H9 (cell line): Measurements from ENCODE around the gene SLC35A3. TPM values are rescaled to one million over a fixed set of nuclear protein-coding genes. Genes with fewer than 3 reads are reported as not detected.

ENCODE experiments used
- DNase-seq: peaks from one replicate; pipeline ENCODE4 v3.0.0-alpha.2; 2017
- H2AFZ ChIP-seq: one replicate; pipeline ENCODE4 v1.6.1; 2013; ENCODE audit warnings: mild to moderate bottlenecking, low read length, control low read depth, moderate library complexity
- H2AK5ac ChIP-seq: 2 replicates; pipeline ENCODE4 v1.6.1; 2013; ENCODE audit warnings: low read length, control low read depth, mixed read lengths; ENCODE audit not compliant: insufficient read length
- H2BK120ac ChIP-seq: one replicate; pipeline ENCODE4 v1.6.1; 2013; ENCODE audit warnings: low read depth, mild to moderate bottlenecking, low read length, control low read depth, inconsistent platforms; ENCODE audit not compliant: poor library complexity, severe bottlenecking
- H2BK12ac ChIP-seq: 2 replicates; pipeline ENCODE4 v1.6.1; 2013; ENCODE audit warnings: low read length, control low read depth, mixed read lengths, low read depth; ENCODE audit not compliant: insufficient read length
- H2BK15ac ChIP-seq: 2 replicates; pipeline ENCODE4 v1.6.1; 2013; ENCODE audit warnings: low read depth, low read length, control low read depth
- H2BK20ac ChIP-seq: one replicate; pipeline ENCODE4 v1.6.1; 2013; ENCODE audit warnings: low read depth, mild to moderate bottlenecking, low read length, control low read depth, inconsistent platforms; ENCODE audit not compliant: poor library complexity, severe bottlenecking
- H2BK5ac ChIP-seq: 2 replicates; pipeline ENCODE4 v1.6.1; 2013; ENCODE audit warnings: low read length, control low read depth, mixed read lengths; ENCODE audit not compliant: insufficient read length
- H3K14ac ChIP-seq: 2 replicates; pipeline ENCODE4 v1.6.1; 2013; ENCODE audit warnings: low read length, control low read depth; ENCODE audit not compliant: insufficient read depth
- H3K18ac ChIP-seq: 2 replicates; pipeline ENCODE4 v1.6.1; 2013; ENCODE audit warnings: low read depth, mild to moderate bottlenecking, mixed read lengths, low read length, control low read depth; ENCODE audit not compliant: insufficient read length
- H3K23ac ChIP-seq: 2 replicates; pipeline ENCODE4 v1.6.1; 2013; ENCODE audit warnings: low read length, control low read depth, mixed read lengths, low read depth; ENCODE audit not compliant: insufficient read length
- H3K23me2 ChIP-seq: 2 replicates; pipeline ENCODE4 v1.6.1; 2013; ENCODE audit warnings: low read depth, mild to moderate bottlenecking, mixed read lengths, low read length, control low read depth; ENCODE audit not compliant: insufficient read length, poor library complexity, severe bottlenecking
- H3K27ac ChIP-seq: 2 replicates; pipeline ENCODE4 v1.5.1; 2013; ENCODE audit warnings: low read length, control low read depth, mixed read lengths, low read depth; ENCODE audit not compliant: insufficient read length
- H3K27me3 ChIP-seq: 2 replicates; pipeline ENCODE4 v1.6.1; 2013; ENCODE audit warnings: low read length, control low read depth, inconsistent platforms; ENCODE audit not compliant: insufficient read depth
- H3K4ac ChIP-seq: 2 replicates; pipeline ENCODE4 v1.6.1; 2013; ENCODE audit warnings: low read depth, mild to moderate bottlenecking, control low read depth, inconsistent platforms, low read length, moderate library complexity
- H3K4me1 ChIP-seq: 2 replicates; pipeline ENCODE4 v1.6.1; 2013; ENCODE audit warnings: low read length, control low read depth, inconsistent platforms; ENCODE audit not compliant: insufficient read depth
- H3K4me2 ChIP-seq: 2 replicates; pipeline ENCODE4 v1.6.1; 2013; ENCODE audit warnings: low read length, control low read depth, mixed read lengths; ENCODE audit not compliant: insufficient read length, insufficient read depth
- H3K56ac ChIP-seq: 2 replicates; pipeline ENCODE4 v1.6.1; 2013; ENCODE audit warnings: low read depth, mild to moderate bottlenecking, mixed read lengths, low read length, control low read depth; ENCODE audit not compliant: insufficient read length
- H3K79me1 ChIP-seq: 2 replicates; pipeline ENCODE4 v1.6.1; 2013; ENCODE audit warnings: low read depth, mild to moderate bottlenecking, moderate library complexity, low read length, control low read depth, inconsistent platforms; ENCODE audit not compliant: insufficient read depth, poor library complexity, severe bottlenecking
- H3K79me2 ChIP-seq: 2 replicates; pipeline ENCODE4 v1.6.1; 2013; ENCODE audit warnings: low read length, control low read depth, inconsistent platforms; ENCODE audit not compliant: insufficient read depth
- H3K9ac ChIP-seq: 2 replicates; pipeline ENCODE4 v1.6.1; 2013; ENCODE audit warnings: low read length, control low read depth, mixed read lengths; ENCODE audit not compliant: insufficient read length; ENCODE audit errors: extremely low read depth
- H3K9me3 ChIP-seq: one replicate; pipeline ENCODE4 v1.6.1; 2013; ENCODE audit warnings: low read depth, low read length, inconsistent platforms; ENCODE audit not compliant: control insufficient read depth
- H3T11ph ChIP-seq: one replicate; pipeline ENCODE4 v1.6.1; 2013; ENCODE audit warnings: mild to moderate bottlenecking, low read length, control low read depth, inconsistent platforms
- H4K20me1 ChIP-seq: one replicate; pipeline ENCODE4 v1.6.1; 2013; ENCODE audit not compliant: control insufficient read depth, insufficient read length, insufficient read depth
- H4K5ac ChIP-seq: 2 replicates; pipeline ENCODE4 v1.6.1; 2013; ENCODE audit warnings: low read depth, mild to moderate bottlenecking, mixed read lengths, low read length, control low read depth; ENCODE audit not compliant: insufficient read length
- H4K8ac ChIP-seq: replicated peaks from 2 replicates; pipeline ENCODE4 v1.6.1; 2013; ENCODE audit warnings: low read length, control low read depth, mixed read lengths, low read depth; ENCODE audit not compliant: insufficient read length
- H4K91ac ChIP-seq: 2 replicates; pipeline ENCODE4 v1.6.1; 2013; ENCODE audit warnings: low read depth, mild to moderate bottlenecking, moderate library complexity, mixed read lengths, low read length, control low read depth; ENCODE audit not compliant: insufficient read length
- H3K27ac Mint-ChIP-seq, 3 experiments: 2 replicates in 2 of 3; 3 replicates in 1 of 3; pipeline ENCODE4 v1.8.0; 2020 to 2021; ENCODE audit warnings: mixed read lengths in 3 of 3, mild to moderate bottlenecking in 1 of 3, moderate library complexity in 1 of 3
- H3K27me3 Mint-ChIP-seq: 2 replicates; pipeline ENCODE4 v1.8.0; 2021; ENCODE audit warnings: low read depth, mild to moderate bottlenecking, moderate library complexity, mixed read lengths
- H3K36me3 Mint-ChIP-seq, 3 experiments: 2 replicates in 2 of 3; 3 replicates in 1 of 3; pipeline ENCODE4 v1.8.0; 2020 to 2021; ENCODE audit warnings: low read depth in 3 of 3, mixed read lengths in 3 of 3; ENCODE audit not compliant: insufficient read depth in 1 of 3
- H3K4me1 Mint-ChIP-seq, 2 experiments: 2 replicates each; pipeline ENCODE4 v1.8.0; 2020; ENCODE audit warnings: mixed read lengths in 2 of 2
- H3K4me3 Mint-ChIP-seq, 2 experiments: 2 replicates in 1 of 2; 3 replicates in 1 of 2; pipeline ENCODE4 v1.8.0; 2020 to 2021; ENCODE audit warnings: mild to moderate bottlenecking in 2 of 2, mixed read lengths in 2 of 2, moderate library complexity in 1 of 2
- H3K9me3 Mint-ChIP-seq, 2 experiments: 2 replicates in 1 of 2; 3 replicates in 1 of 2; pipeline ENCODE4 v1.8.0; 2020; ENCODE audit warnings: mild to moderate bottlenecking in 2 of 2, mixed read lengths in 2 of 2, moderate library complexity in 1 of 2
- CTCF ChIP-seq: fragments of 200-600 bp; sonication (generic); conservative IDR thresholded peaks from 3 replicates; pipeline ENCODE4 v1.8.0; 2021; ENCODE audit warnings: antibody characterized with exemption, mild to moderate bottlenecking
- total RNA-seq: library from RNA; stranded (reverse); gene quantifications from 2 replicates; pipeline ENCODE4 v1.2.1, GENCODE V29; 2021

SLC35A3 gene
- total RNA-seq, 1 experiment from 2014 or later = 15.1 TPM

- Histone ChIP-seq H3K79me1 (no peaks in the 10 kb centered on the region), H2BK15ac (no peak overlapping the region), H3K9ac (no peak overlapping the region), H3K23me2 (no peaks in the 10 kb centered on the region), H3K27ac (no peak overlapping the region), H2BK120ac (no peak overlapping the region), H4K91ac (no peak overlapping the region), H2BK20ac (no peak overlapping the region), H4K5ac (no peak overlapping the region), H2BK12ac (no peak overlapping the region), H3T11ph (no peak overlapping the region), H3K4me1 (no peaks in the 10 kb centered on the region), H3K18ac (no peak overlapping the region), H3K4ac (no peak overlapping the region), H3K23ac (no peak overlapping the region), H2BK5ac (no peak overlapping the region), H3K56ac (no peak overlapping the region), H4K20me1 (no peaks in the 10 kb centered on the region), H3K4me2 (no peak overlapping the region), H2AFZ (no peak overlapping the region), H2AK5ac (no peak overlapping the region), H3K14ac (no peak overlapping the region), H4K8ac (no peak overlapping the region), H3K9me3 (no peaks in the 10 kb centered on the region), H3K27me3 (no peaks in the 10 kb centered on the region), H3K79me2 (no peaks in the 10 kb centered on the region)
- H3K9me3 Mint-ChIP-seq = no peaks in the 10 kb centered on the region
- TF ChIP-seq CTCF = no peak
- peaks cover 3 to 7% of the 10 kb centered on the region in 2 experiments; a peak in 3 of 4 replicates for H3K4me1 Mint-ChIP-seq
- H3K4me3 Mint-ChIP-seq = no peak overlapping the region
- no peaks in the 10 kb centered on the region; a peak in 2 of 7 replicates for H3K36me3 Mint-ChIP-seq
- DNase-seq = no peak
- no peak overlapping the region for H3K27ac Mint-ChIP-seq
- no peaks in the 10 kb centered on the region for H3K27me3 Mint-ChIP-seq
These were observed 39.7 kb downstream of the SLC35A3 start for GRCh38 chr1:100009458-100009857.
